Measurements from ENCODE around the gene RBM45.

DNA sequence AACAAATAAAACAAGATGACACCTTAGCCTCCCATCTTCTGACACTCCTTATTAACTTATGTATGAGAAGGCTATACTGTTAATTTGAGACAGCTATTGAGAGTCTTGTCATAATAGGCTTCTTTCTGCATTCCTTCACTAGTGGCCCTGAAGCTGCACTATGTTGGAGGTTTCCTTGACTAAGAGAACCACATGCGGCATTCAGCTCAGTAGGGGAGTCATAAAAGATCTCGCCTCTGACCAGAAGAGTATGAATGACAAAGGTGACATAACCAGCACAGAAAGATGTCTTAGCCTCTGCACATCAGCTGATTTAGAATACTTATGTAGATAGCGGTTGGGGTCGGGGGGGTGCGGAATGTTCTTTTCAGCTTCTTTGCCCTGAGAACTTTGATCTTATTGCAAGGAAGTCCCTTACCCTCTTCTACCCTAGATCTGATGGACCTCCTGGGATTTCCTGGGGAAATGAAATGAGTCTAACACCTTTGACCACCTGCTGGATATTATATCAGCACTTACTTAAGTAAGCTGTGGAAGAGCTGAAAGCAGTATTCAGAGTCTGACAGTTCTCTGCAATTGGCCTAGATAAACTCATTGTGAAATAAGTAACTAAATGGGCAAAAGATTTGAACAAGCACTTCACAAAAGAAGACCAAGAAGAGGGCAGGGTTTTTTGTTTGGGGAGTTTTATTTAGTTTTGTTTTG, 24.2 kb downstream of the RBM45 start:
- TF ChIP-seq, protein P1, sequence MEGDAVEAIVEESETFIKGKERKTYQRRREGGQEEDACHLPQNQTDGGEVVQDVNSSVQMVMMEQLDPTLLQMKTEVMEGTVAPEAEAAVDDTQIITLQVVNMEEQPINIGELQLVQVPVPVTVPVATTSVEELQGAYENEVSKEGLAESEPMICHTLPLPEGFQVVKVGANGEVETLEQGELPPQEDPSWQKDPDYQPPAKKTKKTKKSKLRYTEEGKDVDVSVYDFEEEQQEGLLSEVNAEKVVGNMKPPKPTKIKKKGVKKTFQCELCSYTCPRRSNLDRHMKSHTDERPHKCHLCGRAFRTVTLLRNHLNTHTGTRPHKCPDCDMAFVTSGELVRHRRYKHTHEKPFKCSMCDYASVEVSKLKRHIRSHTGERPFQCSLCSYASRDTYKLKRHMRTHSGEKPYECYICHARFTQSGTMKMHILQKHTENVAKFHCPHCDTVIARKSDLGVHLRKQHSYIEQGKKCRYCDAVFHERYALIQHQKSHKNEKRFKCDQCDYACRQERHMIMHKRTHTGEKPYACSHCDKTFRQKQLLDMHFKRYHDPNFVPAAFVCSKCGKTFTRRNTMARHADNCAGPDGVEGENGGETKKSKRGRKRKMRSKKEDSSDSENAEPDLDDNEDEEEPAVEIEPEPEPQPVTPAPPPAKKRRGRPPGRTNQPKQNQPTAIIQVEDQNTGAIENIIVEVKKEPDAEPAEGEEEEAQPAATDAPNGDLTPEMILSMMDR (IDR thresholded peaks at IDR 0.05), result no peak
- TF ChIP-seq POLR2A (IDR thresholded peaks at IDR 0.05), result no peak

All from adrenal gland (tissue), 5 donors.